DMS 273 treated with DMSO at 0.1 percent for 48 hours (cell line): ENCODE results near the gene HHIPL1.
"Not testable (repeated sequence)": the region's sequence is repeated elsewhere in the genome, so short reads cannot be mapped to it uniquely, and the experiment has no call there.

Experiments used
- DNase-seq: peaks from one replicate; lab custom pipeline; 2025; lab: John Stamatoyannopoulos, UW

The HHIPL1 gene

DNA sequence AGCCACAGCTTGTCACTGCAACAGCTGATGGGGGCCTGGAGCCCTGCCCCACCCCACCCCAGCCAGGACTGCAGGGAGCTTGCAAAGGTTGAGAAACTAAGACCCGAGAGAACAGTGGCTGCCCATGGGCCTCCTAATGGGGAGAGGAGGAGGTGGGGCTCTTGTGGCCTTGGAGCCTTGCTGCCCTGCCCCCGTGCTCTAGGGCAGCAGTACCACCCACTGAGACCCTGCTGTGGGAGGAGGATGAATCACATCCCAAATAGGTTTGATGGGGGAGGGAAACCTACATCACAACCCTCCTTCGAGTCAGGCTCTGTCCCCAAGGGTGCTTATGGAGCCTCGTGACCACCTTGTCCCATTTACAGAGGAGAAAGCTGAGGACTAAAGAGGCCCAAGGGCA is 15.9 kb downstream of the HHIPL1 start:
- DNase-seq: no peak

DNA sequence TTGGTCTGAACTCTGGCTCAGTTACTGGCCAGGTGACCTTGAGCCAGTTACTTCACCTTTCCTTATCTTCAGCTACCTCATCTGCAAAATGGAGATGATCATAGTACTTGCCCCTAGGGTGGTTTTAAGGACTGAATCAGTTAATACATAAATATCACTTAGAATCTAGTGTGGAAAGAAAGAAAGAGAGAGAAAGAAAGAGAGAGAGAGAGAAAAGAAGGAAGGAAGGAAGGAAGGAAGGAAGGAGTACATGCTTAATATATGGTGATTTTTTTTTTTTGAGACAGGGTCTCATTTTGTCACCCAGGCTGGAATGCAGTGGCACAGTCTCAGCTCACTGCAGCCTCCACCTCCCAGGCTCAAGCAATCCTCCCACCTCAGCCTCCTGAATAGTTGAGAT is 16.3 kb downstream of the HHIPL1 start:
- DNase-seq: not testable (repeated sequence)

DNA sequence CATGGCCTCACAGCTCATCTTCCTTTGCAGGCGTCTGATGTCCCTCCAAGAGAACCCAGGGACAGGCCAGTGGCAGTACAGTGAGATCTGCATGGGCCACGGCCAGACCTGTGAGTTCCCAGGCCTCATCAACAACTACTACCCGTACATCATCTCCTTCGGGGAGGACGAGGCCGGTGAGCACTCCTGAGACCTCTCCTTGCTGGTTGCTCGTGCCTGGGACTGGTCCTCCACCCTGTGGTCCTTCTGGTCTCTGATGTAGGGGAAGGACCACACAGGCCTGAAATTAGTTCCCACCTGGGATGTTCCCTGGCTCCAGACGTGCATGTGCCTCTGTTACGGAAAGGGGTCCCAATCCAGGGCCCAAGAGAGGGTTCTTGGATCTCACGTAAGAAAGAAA is 17.9 kb downstream of the HHIPL1 start:
- DNase-seq: no peak

DNA sequence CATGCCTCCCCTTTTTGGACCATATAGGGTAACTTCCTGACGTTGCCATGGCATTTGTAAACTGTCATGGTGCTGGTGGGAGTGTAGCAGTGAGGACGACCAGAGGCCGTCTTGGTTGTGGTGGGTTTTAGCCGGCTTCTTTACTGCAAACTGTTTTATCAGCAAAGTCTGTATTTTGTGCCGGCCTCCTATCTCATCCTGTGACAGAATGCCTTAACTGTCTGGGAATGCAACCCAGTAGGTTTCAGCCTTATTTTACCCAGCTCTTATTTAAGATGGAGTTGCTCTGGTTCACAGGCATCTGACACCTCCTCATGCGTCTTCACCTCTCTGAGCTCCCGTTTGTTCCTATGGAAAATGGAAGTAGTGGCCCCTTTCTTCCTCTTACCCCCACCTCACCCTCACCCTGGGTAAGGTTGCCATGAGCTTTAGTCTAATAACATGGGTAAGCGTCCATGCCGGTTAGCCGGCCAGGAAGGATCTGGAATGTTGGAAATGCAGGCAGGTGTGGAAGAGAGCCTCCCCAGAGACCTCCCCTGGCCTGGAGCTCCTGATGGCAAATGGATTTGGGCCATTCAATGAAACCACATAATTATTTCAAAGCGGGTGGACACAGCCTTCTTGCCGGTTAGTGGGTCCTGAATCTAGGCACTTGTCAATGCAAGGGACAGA is 18.6 kb downstream of the HHIPL1 start:
- DNase-seq: no peak

DNA sequence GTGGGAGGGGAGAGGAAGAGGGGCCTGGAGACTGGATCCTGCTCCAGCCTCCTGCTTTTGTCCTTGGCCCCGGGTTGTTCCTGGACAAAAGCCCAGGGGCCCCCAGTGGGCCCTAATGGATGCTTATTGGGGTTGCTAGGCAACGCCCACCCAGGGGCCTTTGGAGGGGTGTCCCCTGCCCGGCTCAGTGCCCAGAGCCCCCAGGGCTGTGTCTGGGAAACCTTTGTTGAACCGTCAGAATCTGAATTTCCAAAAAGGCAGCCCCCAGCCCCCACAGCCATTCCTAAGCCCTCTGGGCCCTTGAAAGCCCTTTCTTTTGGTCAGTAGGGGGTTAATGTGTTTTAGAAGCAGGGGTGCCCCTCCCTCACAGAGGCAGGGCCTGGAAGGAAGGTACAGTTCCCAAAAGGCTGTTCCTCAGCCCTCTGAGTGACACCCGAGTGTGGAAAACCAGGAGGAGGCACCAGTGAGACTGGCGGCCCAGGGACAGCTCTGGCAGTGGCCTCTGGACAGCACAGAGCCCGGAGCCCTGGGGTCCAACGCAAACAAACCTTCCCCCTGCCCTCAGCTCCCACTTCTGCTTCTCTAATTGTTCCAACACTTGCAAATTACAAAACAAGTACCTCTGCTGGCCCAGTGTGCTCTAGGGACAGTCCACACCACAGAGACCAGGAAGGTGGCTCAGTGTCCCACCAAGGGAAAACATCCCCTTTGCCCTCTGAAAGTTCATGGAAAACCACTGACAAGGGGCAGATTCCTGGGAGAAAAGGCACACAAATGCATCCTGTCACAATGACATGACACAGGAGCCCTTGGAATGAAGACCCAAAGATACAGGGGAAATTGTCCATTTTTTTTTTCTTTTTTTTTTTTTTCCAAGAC is 19.4 kb downstream of the HHIPL1 start:
- no peak for DNase-seq

DNA sequence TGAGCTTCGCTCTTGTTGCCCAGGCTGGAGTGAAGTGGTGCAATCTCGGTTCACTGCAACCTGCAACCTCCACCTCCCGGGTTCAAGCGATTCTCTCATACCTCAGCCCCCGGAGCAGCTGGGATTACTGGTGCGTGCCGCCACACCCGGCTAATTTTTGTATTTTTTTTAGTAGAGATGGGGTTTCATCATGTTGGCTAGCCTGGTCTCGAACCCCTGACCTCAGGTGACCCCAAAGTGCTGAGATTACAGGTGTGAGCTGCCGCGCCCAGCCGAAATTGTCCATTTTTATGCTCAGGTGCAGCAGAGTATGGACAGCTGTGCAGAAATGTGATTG is 20.0 kb downstream of the HHIPL1 start:
- no peak for DNase-seq

DNA sequence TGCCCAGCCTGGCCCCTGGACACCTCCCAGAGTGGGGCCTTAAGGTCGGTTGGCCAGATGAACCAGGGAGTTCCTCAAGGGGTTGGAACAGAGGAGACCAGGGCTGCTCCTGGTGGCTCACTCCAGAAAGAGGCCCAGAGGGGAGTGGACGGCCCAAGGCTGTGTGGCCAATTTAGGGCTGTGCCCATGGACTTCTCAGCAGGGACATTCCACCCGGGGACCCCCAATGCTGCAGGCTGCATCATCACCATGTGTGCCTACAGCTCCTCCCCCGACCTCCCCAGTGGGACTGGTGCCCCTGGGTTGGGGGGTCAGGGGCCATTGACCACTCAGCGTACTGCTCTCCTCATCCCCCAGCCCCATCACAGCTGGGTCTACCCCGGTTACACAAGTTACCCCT is 21.6 kb downstream of the HHIPL1 start:
- no peak for DNase-seq

DNA sequence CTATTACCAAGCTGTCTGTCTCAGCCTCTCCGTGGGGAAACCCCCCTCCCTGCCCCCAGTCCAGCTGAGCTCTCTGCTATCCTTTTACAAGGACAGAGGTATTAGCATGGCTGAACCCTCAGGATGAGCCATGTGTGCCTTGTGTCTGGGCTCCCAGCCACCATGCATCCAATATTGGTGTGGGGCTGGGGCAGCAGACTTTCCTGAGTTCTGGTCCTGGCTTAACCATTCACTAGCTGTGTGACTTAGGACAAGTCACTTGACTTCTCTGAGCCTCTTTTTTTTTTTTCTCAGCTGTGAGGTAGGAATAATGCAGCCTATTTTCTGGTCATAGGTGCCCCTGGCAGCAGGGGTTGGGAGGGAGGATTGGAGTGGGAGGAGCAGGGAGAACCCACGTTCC is 22.1 kb downstream of the HHIPL1 start:
- no peak for DNase-seq

DNA sequence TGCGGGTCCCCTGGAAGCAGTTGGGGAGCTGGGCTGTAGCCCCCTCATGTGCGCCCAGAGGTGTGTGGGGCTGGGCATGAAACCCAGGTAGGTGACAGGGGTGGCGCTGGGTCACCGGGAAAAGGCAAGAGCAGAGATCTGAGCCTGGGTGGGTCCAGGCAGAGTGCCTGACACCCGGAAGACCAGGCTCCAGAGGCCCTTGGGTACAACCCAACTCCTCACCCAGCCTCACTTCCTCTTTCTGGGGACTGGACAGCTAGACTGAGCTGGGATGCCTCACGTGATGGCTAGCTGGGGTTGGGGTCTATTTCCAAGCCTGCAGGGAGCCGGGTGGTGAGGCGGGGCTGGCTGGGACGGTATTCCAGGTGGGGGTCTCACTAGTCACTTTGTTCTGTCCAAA is 22.9 kb downstream of the HHIPL1 start:
- DNase-seq: no peak

DNA sequence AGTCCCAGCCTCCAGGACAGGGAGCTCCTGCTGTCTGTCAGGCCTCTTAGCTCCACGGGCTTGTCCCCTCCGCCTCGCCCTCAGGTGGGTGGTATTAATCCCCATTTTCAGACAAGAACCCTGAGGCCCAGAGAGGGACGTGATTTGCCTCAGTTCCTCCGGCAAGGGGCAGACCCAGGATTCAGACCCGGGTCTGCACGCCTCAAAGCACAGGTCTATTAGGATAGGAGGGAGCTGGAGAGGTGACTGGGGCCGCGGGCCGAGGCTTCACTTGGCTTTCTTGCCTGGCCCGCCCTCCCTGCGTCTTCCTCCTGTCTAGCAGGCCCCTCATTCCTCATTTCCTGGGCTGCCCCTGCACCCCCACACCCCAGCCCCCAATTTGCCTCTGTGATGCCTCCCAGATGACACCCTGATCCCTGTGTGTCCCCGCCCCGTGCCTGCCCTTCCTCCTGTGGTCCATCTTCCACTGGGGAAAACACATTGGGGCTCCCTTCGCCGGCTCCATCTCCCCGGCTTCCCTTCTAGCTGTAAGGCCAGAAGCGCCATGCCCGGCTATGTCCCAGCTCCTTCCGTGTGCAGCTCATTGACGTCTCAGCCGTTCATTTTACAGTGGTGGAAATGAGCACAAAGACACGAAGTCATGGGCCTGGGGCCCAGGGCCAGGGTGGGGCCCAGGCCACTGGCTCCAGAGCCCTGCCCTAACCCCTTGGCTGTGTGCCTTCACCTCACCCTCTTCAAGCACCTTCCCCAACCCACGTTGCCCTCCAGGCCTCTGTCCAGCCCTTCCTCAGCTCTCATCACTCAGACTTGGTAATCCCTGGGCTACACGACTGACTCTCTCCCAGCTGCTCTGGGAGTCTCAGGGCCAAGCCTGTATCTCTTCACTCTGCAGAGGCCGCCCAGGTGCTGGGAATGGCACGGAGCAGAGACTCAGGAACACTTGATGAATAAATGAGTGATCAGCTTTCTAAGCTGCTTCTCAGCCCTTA is 23.7 kb downstream of the HHIPL1 start:
- no peak for DNase-seq

DNA sequence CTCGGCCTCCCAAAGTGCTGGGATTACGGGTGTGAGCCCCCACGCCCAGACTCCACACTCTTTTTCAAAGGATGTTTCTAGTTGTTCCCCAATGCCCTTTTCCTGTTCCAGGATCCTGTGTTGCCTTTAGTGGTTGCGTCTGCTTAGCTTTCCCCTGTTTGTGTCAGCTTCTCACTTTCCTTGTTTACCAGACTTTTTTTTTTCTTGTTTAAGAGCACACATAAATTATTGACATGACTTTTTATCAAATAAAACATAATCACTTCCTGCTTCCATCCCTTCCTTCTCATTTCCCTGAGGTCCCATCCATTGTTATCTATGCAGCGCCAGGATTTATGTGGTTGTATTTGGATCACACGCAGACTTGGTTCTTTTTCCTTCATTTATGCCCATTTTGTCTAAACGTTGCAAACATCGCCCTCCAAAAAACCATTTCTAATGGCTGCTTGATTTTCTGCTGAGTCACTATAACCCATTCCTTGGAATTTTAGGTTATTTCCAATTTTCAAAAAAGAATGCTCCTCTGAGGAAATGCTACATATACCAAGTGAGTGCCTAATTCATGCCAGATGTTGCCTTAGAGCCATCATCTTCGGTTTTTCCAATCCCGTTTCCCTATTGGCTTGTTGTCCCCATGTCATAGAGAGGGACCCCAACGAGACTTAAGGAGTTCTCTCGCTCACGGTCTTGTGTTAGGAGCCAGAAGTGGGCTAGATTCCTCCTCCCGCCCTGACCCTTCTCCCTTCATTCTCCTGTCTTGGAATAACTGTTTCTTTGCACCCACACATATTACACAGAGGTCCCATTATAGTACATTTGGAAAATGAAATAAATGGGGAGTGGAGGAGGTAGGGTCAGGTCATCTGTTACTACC is 25.7 kb downstream of the HHIPL1 start:
- DNase-seq: no peak

DNA sequence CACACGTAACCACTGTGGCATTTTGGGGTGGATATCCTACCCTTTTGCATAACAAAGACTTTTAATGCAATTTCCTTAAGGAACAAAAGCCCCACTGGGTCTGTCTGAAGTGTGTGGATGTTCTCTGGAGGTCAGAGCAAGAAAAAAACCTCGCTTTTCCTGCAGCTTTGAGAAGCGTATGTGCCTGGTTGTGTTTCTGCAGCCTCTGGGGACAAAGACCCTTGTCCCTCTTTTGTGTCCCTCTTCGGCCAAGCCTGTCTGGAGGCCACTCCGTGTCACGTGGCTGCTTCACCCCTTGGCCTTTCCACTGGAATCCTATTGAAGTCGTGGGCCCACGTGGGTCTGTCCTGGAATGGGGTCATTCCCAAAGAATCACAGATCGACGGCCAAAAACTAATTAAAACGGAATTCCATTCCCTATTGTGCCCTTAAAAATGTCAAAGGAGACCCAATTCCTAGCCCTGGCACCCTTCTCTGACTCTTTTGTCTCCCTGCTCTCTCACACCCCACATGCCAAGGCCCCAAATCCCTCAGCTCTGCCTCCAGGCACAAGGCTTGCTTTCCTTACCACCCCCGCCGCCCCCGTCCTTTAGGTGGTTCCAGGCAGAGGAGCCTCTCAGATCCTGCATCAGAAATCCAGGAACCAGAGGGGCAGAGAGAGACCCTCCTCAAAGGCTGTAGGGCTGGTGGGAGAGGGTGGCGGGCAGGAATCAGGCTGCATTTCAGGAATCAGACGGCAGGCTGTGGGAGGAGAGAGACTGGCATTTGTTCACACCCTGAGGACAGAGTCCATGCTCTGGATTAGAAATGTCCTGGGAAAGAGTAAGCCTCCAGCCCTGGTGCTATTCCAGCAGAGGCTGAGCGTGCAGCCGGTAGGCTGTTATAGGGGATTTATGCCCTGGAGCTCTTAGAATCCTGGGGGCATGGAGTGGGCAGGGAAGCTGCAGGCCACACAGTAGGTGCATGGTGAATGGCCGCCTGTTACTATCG is 26.6 kb downstream of the HHIPL1 start:
- no peak for DNase-seq

DNA sequence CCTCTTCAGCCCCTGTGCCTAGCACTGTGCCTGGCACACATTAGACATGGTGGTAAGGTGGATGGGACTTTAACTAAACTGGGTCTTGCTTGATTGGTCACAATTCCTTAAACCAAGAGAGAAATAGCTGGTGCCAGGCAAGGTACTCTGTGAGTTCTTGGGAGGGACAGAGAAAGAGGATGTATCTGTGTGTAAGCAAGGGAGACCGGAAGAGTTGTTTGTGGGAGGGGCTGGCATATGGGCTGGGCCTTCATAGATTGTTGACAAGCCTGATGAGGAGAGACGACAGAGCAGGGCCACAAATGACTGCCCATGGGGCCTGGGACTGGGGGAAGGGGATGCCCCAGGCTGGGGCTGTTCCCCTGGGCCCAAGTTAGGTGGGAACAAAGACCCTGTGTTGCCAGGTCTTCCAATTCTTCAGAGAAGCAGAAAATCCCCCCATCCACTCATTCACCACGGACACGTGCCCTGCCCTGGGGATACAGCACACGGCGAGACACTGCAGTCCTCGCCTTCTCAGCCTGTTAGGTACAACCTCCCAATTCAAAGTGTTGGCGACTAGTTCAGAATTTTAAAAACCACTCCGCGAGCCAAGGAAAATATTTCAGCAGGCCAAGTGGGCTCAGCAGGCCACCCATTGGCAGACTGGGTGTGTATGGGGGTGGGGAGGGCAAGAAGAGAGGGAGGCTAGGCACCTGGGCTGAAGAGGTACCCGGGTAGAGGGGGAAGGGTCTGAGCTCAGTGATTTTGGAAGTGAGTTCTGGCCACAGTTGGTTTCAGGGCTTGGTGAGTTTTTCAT is 27.8 kb downstream of the HHIPL1 start:
- DNase-seq: no peak

DNA sequence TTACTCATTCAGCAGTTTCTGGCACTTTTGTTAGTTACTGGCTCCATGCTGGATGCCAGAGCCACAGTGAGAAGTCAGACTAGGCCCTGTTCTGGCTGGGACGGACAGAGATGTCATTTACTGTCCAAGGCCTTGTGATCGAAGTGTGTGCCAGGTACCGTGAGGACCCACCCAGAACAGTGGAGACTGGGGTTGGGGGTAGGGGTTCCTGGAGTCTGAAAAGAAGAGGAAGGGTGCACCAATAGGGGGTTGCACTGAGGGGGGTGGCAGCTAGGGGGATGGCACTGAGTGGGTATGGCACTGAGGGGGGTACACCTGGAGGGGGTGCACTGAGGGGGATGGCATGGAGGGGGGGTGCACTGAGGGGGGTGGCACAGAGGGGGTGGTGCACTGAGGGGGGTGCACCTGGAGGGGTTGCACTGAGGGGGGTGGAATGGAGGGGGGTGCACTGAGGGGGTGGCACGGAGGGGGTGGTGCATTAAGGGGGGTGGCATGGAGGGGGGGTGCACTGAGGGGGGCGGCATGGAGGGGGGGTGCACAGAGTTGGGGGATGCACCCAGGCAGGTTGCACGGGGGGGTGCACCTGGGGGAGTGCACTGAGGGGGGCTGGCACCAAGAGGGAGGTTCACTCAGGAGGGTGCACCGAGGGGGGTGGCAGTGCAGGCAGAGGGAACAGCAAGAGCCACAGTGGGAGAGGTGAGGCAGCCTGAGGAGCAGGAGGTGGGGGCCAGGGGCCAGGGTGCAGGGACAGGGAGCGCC is 28.6 kb downstream of the HHIPL1 start:
- DNase-seq: no peak

DNA sequence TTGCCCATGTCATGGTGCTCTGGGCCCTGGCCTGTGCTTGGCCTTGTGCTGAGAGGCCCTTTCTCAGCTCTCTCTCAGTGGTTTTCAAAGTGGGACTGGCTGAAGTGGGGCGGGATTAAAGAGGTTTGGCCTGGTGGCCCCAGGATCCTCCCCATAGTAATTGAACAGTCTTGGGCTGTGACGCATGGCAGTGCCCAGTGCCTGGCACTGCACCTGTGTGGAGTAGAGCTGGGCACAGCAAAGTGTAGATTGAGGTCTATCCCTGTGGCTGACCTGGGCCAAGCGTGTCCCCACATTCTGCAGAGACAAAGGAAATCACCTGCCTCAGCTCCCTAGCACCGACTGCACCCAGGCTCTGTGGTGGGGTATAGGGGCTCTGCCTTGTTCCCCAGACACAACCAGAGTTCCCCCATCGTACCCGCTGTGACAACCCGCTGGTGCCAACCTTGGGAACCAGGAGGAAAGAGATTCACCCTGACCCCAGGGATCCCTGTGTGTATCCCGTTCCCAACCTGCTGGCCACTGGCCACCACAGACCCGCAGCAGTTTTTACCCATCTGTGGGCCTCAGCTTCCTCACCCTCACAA is 29.2 kb downstream of the HHIPL1 start:
- no peak for DNase-seq

DNA sequence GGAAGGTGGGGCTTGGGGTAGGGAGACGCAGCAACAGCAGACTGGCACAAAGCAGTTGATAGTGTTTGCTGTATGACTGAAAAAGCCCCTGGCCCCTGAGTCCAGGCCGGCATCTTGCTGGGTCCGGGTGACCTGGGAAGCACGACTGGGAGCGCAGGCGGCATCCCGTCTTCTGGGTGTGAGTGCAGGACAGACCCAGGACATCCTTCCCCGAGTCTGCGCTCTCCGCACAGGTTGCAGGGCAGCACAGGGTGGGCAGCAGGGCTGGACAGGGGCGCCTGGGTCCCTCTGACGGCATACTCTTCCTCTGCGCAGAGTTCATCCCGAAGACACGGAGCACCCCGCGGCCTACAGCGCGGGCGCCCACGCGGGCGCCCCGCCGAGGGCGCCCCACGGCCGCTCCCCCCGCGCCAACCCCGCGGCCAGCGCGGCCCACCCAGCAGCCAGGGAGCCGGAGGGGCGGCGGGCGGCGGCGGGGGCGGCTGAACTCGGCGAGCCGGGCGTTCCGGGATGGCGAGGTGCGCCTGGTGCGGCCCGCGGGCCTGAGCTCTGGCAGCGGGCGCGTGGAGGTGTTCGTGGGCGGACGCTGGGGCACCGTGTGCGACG is 29.9 kb downstream of the HHIPL1 start:
- no peak for DNase-seq

DNA sequence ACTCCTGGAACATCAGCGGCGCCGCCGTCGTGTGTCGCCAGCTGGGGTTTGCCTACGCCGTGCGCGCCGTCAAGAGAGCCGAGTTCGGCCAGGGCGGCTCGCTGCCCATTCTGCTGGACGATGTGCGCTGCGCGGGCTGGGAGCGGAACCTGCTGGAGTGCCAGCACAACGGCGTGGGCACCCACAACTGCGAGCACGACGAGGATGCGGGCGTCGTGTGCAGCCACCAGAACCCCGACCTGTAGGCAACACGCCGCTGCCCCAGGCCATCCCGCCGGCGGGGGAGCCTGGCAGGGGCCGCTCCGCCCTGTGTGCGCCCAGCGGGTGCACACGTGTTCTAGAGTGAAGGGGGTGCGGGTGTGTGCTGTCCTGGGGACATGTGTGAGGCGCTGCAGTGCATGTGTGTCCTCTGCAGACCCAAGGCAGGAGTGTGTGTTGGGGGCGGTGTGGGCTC is 30.5 kb downstream of the HHIPL1 start:
- no peak for DNase-seq

DNA sequence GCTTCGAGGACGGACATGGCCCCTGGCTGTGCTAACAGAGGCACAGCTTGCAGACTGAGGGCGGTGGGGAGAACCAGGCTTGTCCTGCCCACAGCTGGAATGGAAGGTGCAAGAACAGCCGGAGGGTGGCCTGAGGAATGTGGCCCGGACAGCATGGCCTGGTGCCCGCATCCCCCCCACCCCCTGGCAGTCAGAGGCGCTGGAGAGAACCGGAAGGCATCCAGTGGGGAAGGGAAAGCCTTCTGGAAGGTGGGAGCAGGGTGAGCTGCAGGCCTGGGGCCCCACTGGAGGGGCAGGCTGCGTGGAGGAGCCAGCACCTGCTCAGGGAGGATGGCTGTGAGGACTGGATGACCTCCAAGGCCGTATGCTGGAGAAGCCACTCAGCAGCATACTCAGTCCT is 31.0 kb downstream of the HHIPL1 start:
- DNase-seq: no peak
